Measurements from ENCODE around the gene LRRC52. TPM values are rescaled to one million over a fixed set of nuclear protein-coding genes. Genes with fewer than 3 reads are reported as not detected.

The LRRC52 gene
- total and polyA plus RNA-seq, 9 of the 15 experiments (the other 6 are each of a cell fraction or from before 2014, with no cell fraction given): not detected

DNA sequence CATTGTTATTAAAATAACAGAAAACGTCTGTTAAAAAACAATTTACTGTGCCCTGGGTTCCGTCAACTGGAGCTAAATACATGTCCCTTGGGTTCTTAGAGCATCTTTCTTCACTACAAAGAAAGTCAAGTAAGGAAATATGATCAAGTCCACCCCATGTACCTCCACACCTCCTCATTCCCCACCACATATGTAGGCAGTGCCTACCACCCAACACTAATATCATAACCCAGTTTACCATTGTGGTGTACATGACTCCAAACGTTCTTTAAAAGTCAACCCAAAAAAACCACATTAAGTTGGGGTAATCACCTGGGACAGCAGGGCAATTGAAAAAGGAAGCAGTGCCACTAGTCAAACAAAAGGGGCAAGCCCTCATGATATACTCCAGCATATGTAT lies 7.8 kb upstream of the LRRC52 start (continued):
- TF ChIP-seq, protein P1, sequence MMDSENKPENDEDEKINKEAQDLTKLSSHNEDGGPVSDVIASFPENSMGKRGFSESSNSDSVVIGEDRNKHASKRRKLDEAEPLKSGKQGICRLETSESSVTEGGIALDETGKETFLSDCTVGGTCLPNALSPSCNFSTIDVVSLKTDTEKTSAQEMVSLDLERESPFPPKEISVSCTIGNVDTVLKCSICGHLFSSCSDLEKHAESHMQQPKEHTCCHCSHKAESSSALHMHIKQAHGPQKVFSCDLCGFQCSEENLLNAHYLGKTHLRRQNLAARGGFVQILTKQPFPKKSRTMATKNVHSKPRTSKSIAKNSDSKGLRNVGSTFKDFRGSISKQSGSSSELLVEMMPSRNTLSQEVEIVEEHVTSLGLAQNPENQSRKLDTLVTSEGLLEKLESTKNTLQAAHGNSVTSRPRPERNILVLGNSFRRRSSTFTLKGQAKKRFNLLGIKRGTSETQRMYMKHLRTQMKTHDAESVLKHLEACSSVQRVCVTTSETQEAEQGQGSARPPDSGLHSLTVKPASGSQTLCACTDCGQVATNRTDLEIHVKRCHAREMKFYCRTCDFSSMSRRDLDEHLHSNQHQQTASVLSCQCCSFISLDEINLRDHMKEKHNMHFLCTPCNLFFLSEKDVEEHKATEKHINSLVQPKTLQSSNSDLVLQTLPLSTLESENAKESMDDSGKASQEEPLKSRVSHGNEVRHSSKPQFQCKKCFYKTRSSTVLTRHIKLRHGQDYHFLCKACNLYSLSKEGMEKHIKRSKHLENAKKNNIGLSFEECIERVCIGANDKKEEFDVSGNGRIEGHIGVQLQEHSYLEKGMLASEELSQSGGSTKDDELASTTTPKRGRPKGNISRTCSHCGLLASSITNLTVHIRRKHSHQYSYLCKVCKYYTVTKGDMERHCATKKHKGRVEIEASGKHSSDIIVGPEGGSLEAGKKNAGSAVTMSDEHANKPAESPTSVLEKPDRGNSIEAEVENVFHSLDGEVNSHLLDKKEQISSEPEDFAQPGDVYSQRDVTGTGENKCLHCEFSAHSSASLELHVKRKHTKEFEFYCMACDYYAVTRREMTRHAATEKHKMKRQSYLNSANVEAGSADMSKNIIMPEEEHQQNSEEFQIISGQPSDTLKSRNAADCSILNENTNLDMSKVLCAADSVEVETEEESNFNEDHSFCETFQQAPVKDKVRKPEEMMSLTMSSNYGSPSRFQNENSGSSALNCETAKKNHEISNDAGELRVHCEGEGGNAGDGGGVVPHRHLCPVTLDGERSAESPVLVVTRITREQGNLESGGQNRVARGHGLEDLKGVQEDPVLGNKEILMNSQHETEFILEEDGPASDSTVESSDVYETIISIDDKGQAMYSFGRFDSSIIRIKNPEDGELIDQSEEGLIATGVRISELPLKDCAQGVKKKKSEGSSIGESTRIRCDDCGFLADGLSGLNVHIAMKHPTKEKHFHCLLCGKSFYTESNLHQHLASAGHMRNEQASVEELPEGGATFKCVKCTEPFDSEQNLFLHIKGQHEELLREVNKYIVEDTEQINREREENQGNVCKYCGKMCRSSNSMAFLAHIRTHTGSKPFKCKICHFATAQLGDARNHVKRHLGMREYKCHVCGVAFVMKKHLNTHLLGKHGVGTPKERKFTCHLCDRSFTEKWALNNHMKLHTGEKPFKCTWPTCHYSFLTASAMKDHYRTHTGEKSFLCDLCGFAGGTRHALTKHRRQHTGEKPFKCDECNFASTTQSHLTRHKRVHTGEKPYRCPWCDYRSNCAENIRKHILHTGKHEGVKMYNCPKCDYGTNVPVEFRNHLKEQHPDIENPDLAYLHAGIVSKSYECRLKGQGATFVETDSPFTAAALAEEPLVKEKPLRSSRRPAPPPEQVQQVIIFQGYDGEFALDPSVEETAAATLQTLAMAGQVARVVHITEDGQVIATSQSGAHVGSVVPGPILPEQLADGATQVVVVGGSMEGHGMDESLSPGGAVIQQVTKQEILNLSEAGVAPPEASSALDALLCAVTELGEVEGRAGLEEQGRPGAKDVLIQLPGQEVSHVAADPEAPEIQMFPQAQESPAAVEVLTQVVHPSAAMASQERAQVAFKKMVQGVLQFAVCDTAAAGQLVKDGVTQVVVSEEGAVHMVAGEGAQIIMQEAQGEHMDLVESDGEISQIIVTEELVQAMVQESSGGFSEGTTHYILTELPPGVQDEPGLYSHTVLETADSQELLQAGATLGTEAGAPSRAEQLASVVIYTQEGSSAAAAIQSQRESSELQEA (IDR thresholded peaks at IDR 0.05; ENCODE audit: low read depth): no peak
- no peak for TF ChIP-seq NELFE (IDR thresholded peaks at IDR 0.05; ENCODE audit: insufficient read depth, insufficient read length)
